GM19240 (cell line): Measurements from ENCODE around the gene SDF2.
"Not testable (repeated sequence)": the region's sequence is repeated elsewhere in the genome, so short reads cannot be mapped to it uniquely, and the experiment has no call there.

Experiments used
- DNase-seq: peaks from one replicate; pipeline ENCODE4 v3.0.0; 2011; ENCODE audit warnings: low spot score; ENCODE audit not compliant: insufficient read length

Gene SDF2

DNA sequence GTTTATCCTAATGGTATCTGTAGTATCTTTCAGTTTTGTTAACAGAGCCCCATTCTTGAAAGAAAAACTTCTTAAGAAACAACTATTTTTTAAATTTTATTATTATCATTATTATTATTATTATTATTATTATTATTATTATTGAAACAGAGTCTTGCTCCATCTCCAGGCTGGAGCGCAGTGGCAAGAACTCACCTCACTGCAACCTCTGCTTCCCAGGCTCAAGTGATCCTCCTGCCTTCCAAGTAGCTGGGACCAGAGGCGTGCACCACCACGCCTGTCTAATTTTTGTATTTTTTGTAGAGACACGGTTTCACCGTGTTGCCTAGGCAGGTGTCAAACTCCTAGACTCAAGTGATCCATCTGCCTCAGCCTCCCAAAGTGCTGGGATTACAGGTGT lies 23.7 kb upstream of the SDF2 start:
- no peak for DNase-seq

DNA sequence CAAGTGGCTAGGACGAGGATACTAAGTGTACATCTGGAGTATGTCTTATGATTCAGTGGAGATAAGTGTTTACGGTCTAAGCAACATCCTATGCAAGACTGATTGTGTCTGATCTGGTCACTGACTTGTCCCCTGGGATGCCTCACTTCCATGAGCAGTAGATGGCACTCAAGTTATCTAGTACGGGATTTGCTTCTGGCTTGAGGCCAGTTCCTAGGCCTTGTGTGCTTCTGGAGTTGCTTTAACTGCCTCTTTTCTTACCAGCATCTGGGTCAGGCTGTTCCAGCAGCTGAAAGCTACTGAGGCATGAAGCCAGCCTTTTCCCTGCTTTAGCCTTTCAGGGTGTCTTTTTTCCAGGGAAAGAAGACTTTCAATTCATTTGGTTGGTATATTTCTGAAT lies 23.3 kb upstream of the SDF2 start:
- no peak for DNase-seq

DNA sequence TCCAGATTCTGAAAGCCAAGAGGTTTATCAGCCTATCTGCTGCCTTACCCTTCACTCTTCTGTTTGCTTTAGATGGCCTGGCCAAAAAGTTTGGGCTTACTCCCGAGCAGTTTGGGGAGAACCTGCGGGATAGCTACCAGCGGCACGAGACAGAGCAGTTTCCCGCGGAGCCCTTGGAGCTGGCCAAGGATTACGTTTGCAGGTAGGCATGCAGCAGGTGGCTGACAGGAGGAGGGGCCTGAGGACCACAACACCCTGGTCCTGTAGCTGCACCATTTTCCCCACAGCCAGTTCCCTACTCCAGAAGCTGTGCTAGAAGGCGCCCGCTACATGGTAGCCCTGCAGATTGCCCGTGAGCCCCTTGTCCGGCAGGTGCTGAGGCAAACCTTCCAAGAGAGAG lies 20.9 kb upstream of the SDF2 start:
- no peak for DNase-seq

DNA sequence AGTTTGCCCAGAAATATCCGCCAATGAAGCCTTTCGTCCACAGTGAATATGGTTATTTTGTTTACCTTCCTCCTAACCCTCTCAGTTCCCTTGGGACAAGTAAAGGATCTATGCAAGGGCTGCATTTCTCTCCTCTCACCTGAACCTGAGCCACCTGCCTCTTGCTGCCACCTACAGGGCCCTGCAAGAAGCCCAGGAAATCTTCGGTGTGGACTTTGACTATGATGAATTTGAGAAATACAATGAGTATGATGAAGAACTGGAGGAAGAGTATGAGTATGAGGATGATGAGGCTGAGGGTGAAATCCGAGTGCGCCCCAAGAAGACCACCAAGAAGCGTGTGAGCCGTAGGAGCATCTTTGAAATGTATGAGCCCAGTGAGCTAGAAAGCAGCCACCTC lies 14.3 kb upstream of the SDF2 start:
- no peak for DNase-seq

DNA sequence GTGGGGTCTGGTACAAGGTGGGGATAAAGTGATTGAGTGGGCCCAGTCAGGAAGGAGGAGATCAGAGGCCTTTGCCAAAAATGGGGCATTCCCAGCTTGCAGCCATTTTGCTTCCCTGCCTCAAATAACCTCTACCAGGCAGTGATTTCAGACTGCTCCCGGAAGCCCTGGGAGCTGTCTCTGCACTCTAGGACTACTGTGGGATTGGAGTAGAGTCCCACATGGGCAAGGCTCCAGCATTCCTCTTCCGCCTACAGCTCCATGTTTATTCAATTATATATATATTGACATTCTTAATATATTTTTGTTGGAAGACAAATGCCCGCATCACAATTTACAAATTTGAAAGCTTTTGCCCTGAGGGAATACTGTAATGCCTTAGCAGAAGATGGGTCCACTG lies 13.8 kb upstream of the SDF2 start:
- DNase-seq = no peak

DNA sequence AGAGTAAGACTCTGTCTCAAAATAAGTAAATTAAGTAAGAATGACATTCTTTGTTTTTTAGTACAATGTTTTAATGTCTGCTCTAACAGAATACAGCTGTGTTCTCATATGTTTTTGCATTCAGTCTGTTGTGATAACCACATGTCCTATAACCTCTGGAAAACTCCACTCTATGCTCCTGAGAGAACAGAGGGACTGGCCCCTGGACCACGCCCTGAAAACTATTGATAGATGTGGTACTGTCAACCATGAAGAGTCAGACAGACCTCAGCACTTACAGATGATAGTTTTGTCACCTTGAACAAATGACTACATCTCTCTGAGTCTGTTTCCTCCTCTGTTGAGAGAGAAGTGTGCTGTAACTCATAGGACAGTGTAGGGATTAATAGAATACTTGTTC lies 8.2 kb upstream of the SDF2 start:
- DNase-seq = no peak

DNA sequence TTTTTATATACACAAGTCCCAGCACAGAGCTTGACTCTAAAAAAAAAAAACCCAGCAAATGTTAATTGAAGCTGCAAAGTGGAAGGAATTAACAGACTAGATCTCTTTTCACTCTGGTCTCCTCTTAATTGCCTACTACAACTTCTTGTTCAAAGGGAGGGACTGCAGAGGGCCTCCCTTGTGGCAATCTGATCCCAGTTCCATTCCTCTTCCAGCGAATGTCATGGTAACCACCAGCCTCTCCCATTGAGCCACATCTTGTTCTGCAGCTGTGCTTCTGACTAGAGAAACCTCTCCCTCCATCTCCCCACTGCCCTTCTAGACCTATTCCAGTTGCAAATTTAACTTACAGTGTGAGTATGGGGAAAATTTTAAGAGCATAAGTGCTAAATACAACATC lies 6.2 kb upstream of the SDF2 start:
- DNase-seq = no peak

DNA sequence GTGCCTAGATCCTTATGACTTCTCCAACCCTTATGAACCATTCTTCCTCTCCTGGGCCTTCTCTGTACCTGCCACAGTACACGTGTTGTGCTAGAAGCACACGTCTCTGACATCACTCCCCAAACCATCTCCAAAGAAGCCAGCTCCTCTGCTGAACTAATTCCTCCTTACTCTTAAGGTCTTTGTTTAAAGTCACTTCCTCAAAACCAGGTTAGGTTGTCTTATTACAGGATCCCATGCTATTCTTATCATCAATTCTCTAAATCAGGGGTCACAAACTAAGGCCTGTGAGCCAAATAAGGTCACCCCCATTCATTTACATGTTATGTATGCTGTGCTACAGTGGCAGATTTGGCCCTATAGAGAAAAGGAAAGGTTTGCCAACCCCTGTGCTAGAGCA lies 4.3 kb upstream of the SDF2 start:
- no peak for DNase-seq

DNA sequence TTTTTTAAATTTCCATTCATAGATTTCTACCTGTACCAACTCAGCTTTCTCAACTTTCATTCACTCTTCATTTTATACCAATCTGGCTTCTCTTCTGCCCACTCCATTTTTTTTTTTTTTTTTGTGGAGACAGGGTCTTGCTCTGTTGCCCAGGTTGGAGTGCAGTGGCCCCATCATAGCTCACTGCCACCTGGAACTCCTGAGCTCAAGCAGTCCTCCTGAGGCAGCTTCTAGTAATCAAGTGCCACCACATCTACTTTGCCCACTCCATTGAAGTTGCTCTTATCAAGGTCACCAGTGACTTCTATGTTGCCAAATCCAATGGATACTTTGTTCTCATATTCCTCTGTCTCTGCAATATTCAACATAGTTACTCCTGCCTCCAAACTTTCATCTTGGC lies 2.0 kb upstream of the SDF2 start:
- DNase-seq = no peak

DNA sequence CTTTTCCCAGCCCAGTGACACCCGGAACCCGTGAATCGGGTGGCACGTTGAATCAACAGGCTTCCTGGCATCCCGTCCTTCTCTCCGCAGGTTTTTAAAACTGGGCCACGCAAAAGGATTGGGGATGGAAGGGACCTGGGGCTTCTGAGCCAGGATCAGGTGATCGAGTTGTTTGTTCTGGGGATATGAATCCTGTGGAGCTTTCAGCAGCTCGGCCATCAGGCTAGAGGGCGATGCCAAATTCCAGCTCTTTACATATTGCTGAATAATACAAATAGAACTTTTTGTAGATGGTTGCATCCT lies 772 bp upstream of the SDF2 start:
- no peak for DNase-seq

DNA sequence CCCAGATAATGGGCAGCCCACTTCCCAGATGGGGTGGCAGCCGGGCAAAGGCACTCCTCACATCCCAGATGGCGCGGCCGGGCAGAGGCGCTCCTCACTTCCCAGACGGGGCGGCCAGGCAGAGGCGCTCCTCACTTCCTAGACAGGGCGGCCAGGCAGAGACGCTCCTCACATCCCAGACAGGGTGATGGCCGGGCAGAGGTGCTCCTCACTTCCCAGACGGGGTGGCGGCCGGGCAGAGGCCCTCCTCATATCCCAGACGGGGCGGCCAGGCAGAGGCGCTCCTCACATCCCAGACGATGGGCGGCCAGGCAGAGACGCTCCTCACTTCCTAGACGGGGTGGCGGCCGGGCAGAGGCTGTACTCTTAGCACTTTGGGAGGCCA lies 2.2 kb downstream of the SDF2 start:
- not testable (repeated sequence) for DNase-seq

DNA sequence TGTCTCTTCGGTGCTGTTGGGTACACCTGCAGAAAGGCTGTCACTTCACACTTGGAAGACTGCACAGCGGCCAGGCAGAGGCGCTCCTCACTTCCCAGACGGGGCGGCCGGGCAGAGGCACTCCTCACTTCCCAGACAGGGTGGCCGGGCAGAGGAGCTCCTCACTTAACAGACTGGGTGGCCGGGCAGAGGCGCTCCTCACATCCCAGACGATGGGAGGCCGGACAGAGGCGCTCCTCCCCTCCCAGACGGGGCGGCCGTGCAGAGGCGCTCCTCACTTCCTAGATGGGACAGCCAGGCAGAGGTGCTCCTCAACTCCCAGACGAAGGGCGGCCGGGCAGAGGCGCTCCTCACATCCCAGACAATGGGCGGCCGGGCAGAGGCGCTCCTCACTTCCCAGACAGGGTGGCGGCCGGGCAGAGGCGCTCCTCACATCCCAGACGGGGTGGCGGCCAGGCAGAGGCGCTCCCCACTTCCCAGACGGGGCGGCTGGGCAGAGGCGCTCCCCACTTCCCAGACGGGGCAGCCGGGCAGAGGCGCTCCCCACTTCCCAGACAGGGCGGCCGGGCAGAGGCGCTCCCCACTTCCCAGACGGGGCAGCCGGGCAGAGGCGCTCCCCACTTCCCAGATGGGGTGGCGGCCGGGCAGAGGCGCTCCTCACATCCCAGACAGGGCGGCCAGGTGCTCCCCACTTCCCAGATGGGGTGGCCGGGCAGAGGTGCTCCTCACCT lies 2.8 kb downstream of the SDF2 start:
- DNase-seq = not testable (repeated sequence)

DNA sequence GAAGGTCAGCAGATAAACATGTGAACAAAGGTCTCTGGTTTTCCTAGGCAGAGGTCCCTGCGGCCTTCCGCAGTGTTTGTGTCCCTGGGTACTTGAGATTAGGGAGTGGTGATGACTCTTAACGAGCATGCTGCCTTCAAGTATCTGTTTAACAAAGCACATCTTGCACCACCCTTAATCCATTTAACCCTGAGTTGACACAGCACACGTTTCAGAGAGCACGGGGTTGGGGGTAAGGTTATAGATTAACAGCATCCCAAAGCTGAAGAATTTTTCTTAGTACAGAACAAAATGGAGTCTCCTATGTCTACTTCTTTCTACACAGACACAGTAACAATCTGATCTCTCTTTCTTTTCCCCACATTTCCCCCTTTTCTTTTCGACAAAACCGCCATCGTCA lies 3.4 kb downstream of the SDF2 start:
- DNase-seq = not testable (repeated sequence)

DNA sequence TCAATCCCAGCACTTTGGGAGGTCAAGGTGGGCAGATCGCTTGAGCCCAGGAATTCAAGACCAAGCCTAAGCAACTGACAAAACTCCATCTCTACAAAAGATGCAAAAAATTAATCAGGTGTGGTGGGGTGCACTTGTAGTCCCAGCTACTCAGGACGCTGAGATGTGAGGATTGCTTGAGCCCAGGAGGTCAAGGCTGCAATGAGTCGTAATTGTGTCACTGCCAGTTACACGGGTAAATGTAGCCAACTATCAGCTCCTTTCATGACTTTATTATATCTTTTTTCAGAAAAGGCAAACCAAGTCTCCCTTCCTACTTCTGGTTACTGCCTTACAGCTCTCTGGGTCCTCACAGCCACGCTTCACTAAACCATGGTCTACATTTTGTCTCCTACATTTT lies 4.0 kb downstream of the SDF2 start:
- no peak for DNase-seq

DNA sequence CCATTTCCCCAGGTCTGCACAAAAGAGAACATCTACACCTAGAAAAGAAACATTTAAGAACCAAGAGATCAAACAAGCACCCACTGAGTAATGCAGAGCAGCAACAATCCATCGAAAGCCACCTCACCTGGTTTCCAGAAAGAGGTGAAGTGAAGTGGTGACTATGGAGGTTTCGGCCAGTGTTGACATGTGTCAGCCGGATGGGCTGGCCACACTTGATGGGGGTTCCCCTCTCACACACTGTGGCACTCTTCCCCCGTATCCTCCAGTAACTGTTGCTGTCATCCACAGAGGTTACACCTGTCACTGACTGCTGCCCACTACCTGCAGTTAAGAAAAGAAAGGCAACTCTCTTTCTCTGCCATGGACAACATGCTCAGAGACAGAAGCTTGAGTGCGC lies 6.5 kb downstream of the SDF2 start:
- DNase-seq = no peak

DNA sequence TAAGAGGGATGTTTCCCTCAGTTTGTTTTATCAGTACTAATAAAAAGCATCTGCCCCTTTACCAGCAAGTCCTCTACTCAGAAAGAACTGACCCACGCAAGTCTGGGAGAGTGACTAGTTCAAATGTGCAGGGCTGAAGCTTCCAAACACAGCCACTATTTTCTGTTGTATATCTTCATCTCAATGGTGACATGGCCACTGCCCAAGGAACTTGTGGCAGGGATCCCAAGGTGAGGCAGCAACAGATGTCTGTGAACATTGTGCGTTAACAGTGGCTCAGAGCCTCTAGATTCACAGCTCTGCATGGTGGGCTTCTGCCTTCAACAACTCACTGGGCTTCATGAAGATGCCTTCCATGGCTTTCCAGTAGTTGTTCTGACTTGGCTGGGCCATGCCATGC lies 13.0 kb downstream of the SDF2 start:
- DNase-seq = no peak

DNA sequence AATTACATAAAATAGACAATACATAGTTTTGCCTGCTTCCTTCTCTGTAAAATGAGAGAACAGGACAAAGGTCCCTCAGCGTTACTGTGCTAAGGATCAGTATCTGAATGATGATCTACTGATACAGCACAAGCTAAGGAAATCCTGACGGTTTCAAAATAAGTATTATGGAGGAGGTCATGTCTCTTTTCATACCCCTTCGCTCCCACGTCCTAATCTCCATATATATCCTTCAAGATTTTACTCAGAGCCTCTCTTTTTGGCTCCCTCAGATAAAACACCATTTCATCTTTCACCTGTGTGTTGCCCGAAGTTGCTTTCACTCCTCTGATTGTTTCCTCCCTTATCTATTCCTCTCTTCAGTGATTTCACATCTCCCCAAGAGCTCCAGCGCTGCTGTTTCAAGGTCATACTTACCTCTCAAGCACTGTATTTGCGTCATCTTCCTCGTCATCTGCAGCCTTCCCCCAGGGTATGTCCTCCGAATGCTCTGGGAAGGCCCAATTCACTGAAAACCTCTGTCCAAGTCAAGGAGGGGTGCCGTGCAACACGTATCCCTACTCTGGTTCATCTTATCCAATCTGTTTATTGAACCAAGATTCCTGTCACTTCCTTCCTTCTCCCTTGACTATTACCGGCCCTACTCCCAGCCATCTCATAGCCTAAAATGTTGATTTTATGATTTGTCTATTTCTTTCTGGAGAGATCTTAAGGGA lies 15.5 kb downstream of the SDF2 start:
- no peak for DNase-seq

DNA sequence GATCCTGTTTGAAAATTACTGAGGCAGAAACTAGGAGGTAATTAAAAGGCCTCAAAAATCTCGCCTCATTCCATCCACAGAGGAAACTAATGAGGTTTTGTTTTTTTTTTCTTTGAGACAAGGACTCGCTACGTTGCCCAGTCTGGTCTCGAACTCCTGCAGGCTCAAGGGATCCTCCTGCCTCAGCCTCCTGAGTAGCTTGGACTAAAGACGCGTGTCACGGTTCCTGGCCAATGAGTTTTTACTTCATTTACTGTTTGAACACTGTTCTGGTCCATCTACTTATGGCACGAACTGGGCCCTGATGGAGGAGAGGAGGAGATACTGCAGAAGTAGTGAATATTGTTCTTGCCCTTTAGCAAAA lies 16.1 kb downstream of the SDF2 start:
- no peak for DNase-seq

DNA sequence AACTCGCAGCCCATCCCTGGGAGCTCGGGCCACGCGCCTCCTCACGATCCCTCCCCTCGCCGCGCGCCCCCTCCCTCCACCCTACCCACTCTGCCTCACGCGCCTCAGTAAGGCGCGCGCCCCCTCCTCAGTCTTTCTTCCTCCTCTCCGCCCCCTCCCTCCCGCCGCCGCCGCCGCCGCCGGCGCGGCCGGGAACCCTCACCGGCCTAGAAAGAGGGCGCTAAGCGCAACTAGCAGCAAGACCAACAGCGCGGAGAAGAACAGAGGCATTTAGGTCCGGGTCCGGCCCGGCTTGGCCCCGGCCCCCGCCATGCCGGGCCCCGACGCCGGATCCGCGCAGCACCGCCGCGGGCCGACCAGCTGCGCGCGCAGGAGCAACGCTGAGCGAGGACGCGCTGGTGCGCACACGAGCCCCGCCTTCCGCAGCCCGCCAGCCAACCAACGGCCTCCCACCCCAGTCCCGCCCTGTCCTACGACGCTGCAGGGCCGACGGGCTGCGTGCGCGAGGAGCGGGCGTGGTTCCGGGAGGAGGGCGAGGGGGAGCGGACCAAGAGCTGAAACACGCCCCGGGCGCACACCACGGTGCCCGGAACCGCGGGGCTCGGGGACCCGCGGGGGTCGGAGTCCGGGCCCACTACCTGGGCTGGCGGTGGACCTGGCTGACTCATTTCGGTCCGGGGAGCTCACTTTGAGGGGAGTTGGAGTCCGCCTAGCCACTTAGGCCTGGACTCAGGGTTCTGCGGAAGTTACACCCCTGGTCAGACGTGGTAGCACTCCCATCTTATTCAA lies 16.7 kb downstream of the SDF2 start, which contains the start of gene BLTP2:
TSS of gene BLTP2 (minus strand) at position 372 of the 789 bp plus-strand sequence. CDS start at position 270, 102 bp downstream.
- DNase-seq = peak; percentile 90

DNA sequence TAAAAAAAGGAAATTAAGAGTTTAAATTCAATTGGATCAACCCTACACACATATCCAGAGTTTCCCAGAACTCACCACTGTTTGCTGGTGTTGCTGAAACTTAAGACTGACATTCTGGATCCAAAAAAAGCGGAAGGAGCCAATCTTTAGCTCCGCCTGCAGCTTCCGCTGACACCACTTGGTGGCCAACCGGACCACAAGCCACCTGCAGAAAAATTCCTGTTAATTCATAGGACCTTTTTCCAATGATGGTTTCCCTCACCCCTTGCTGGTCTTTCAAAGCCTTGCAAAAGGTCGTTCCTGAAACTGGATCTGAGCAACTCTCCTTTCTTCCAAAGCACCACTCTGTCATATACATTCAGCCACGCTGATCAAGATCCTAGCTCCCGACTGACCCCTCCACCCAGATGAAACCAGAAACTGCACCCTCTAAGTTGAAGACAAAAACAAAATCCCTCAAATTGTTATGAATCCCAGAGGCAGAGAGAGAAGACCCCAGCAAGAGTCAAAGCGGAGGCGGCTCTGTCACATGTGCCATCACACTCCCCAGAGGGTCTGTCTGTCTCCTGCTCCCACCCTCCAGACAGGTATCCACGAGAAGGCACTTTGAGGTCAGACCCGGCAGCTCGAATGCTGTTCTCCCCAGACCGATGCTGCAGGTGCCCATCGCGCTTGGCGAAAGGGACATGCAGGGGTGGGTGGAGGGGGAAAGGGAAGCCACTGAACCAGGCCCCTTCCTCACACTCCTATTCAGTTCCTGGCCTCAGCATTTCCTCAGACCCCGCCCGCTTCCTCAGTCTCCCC lies 17.5 kb downstream of the SDF2 start:
- DNase-seq = peak; percentile 33

DNA sequence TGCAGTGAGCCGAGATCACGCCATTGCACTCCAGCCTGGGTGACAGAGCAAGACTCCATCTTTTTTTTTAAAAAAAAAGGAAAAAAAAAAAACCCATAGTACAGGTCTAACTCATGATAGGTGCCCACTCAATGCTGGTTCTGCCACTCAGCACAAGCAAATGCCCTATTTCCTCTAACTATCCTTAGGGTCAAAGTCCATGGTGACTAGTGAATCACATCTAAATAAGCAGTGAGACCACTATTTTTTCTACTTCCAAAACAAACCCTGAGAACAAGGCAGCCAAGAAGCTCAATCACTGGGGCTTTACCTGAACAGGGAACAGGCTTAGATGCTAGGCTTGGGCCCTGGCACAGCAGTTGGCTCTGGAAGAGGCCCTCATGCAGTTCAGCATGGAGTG lies 20.1 kb downstream of the SDF2 start:
- no peak for DNase-seq

DNA sequence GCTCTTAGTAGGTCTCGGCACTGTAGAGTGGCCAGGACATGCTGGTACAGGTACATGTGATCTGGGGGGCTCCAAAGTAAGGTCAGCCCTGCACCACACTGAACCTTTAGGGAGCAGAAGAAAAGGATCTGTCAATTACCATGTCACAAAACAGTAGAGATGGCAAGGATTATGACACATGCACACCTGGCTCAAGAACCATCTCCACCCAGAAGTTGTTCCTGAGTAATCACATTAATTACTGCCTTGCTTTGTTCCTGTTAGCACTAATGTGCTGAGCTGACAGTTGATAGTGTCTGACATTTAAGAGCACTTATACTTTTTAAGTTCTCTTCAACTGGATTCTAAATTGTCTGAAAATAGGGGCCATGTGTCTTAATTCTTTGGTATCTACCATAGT lies 26.2 kb downstream of the SDF2 start:
- DNase-seq = no peak
